ENCODE measurements around the gene PMEL.
"Not testable (repeated sequence)": the region's sequence is repeated elsewhere in the genome, so short reads cannot be mapped to it uniquely, and the experiment has no call there.

DNA sequence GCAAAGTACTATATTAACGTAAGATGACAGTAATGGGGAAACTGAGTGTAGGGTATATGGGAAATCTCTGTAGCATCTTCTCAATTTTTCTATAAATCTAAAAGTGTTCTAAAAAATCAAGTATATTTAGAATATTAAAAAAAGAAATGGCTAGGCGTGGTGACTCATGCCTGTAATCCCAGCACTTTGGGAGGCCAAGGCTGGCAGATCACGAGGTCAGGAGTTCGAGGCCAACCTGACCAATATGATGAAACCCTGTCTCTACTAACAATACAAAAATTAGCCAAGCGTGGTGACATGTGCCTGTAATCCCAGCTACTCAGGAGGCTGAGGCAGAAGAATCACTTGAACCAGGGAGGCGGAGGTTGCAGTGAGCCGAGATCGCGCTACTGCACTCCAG, 42.2 kb downstream of the PMEL start:
- not testable (repeated sequence) for TF ChIP-seq POLR2AphosphoS5 (IDR thresholded peaks at IDR 0.05; ENCODE audit: low read depth, low read length)
- TF ChIP-seq, protein P1, sequence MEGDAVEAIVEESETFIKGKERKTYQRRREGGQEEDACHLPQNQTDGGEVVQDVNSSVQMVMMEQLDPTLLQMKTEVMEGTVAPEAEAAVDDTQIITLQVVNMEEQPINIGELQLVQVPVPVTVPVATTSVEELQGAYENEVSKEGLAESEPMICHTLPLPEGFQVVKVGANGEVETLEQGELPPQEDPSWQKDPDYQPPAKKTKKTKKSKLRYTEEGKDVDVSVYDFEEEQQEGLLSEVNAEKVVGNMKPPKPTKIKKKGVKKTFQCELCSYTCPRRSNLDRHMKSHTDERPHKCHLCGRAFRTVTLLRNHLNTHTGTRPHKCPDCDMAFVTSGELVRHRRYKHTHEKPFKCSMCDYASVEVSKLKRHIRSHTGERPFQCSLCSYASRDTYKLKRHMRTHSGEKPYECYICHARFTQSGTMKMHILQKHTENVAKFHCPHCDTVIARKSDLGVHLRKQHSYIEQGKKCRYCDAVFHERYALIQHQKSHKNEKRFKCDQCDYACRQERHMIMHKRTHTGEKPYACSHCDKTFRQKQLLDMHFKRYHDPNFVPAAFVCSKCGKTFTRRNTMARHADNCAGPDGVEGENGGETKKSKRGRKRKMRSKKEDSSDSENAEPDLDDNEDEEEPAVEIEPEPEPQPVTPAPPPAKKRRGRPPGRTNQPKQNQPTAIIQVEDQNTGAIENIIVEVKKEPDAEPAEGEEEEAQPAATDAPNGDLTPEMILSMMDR (IDR thresholded peaks at IDR 0.05): not testable (repeated sequence)
